Sigmoid colon (tissue), 7 donors: ENCODE results near the gene OGFOD1. TPM values are rescaled to one million over a fixed set of nuclear protein-coding genes. Genes with fewer than 3 reads are reported as not detected.
"Not testable (repeated sequence)": the region's sequence is repeated elsewhere in the genome, so short reads cannot be mapped to it uniquely, and the experiment has no call there.

ENCODE experiments used
- DNase-seq: peaks from one replicate; pipeline ENCODE4 v3.0.0-alpha.2; 2019
- H3K27ac ChIP-seq, 4 donors: fragments of 200-600 bp; sonication (generic); one replicate each; pipeline ENCODE4 v1.5.1; 2016 to 2019; ENCODE audit warnings: mild to moderate bottlenecking in 1 of 4
- H3K27me3 ChIP-seq, 3 donors: fragments of 200-600 bp; sonication (generic); one replicate each; pipeline ENCODE4 v1.5.1; 2019; ENCODE audit warnings: mild to moderate bottlenecking in 1 of 3
- H3K36me3 ChIP-seq, 4 donors: fragments of 200-600 bp; sonication (generic); one replicate each; pipeline ENCODE4 v1.5.1; 2016 to 2019
- H3K4me1 ChIP-seq, 4 donors: fragments of 200-600 bp; sonication (generic); one replicate each; pipeline ENCODE4 v1.5.1; 2017 to 2019
- H3K4me3 ChIP-seq, 4 donors: fragments of 200-600 bp; sonication (generic); one replicate each; pipeline ENCODE4 v1.5.1; 2017 to 2019; ENCODE audit warnings: mild to moderate bottlenecking in 2 of 4, moderate library complexity in 1 of 4
- H3K9me3 ChIP-seq, 4 donors: fragments of 200-600 bp in 3 of 4; sonication (generic) in 3 of 4; one replicate each; pipeline versions ENCODE4 v1.5.1 to v1.6.1; 2013 to 2019
- EP300 ChIP-seq, 4 donors: sonication (generic); formaldehyde crosslinking; IDR thresholded peaks; one replicate each; pipeline ENCODE4 v1.6.1; 2017; ENCODE audit warnings: antibody characterized with exemption in 4 of 4
- POLR2A ChIP-seq, 2 donors: fragments of 450-650 bp; IDR thresholded peaks; one replicate each; pipeline ENCODE4 v1.6.1; 2016; ENCODE audit warnings: antibody characterized with exemption in 2 of 2, mild to moderate bottlenecking in 2 of 2, moderate library complexity in 2 of 2
- POLR2AphosphoS5 ChIP-seq, 4 donors: sonication (generic); formaldehyde crosslinking; IDR thresholded peaks; one replicate each; pipeline ENCODE4 v1.6.1; 2017; ENCODE audit warnings: antibody characterized with exemption in 4 of 4
- WGBS, 2 donors: extraction: QIAGEN DNeasy Blood & Tissue Kit; methylation state at CpG; one replicate each; pipeline ENCODE4 v1.1.7; 2013; 5-methylcytosine and 5-hydroxymethylcytosine counted together
- intact Hi-C: fragments of 100-400 bp; cut with DNase I; formaldehyde crosslinking; loops from one replicate; pipeline ENCODE4 v1.15.1; 2023
- polyA plus RNA-seq, 3 donors: library from polyadenylated mRNA; stranded (reverse); fragments of 200-250 nt; gene quantifications; one replicate each; pipeline ENCODE4 v1.2.3, GENCODE V29; 2013
- total RNA-seq, 4 donors: library from RNA; depleted of rRNA; stranded (reverse); fragments of >200 nt; gene quantifications; one replicate each; pipeline ENCODE4 v1.1.0, GENCODE V29; 2016
- TF ChIP-seq, protein P1 (sequence below), 4 experiments: fragments of 450-650 bp in 3 of 4; fragments of 200-600 bp in 1 of 4; IDR thresholded peaks; one replicate each; pipeline ENCODE4 v1.5.1; 2016 to 2019; ENCODE audit warnings: antibody characterized with exemption in 4 of 4, mild to moderate bottlenecking in 3 of 4, moderate library complexity in 2 of 4
- donor health status: healthy with polysubstance abuse.
- donor health status: Bipolar disorder and iron deficiency.
- donor health status: healthy.

OGFOD1 gene
- total and polyA plus RNA-seq, 7 donors, result 6.6 to 34.1 (median 15.8) TPM

- H3K27ac ChIP-seq, result no peak overlapping the region
- intact Hi-C loops, result no loop called here
- no peaks in the 10 kb centered on the region for H3K4me1 ChIP-seq
- TF ChIP-seq POLR2AphosphoS5 (IDR thresholded peaks at IDR 0.05), result no peak
- no peak for DNase-seq
- H3K27me3 ChIP-seq, result no peaks in the 10 kb centered on the region
- no peak overlapping the region for H3K4me3 ChIP-seq
- H3K9me3 ChIP-seq, result no peaks in the 10 kb centered on the region
- H3K36me3 ChIP-seq, result peaks cover 5 to 81% (median 8%) of the 10 kb centered on the region in 4 donors
Observed at GRCh38 chr16:56483394-56483793, 32.0 kb downstream of the OGFOD1 start.

- Histone ChIP-seq H3K4me3 (no peak overlapping the region), H3K27ac (no peak overlapping the region), H3K27me3 (no peaks in the 10 kb centered on the region), H3K4me1 (no peaks in the 10 kb centered on the region), H3K9me3 (no peaks in the 10 kb centered on the region), H3K36me3 (peaks cover 0 to 52% (median 4%) of the 10 kb centered on the region in 4 donors)
- 82 to 89% methylated on average over 5 of the region's 5 CpGs for WGBS, 2 donors
- intact Hi-C loops, result no loop called here
- DNase-seq, result no peak
- TF ChIP-seq POLR2AphosphoS5 (IDR thresholded peaks at IDR 0.05) (no peak), POLR2A (IDR thresholded peaks at IDR 0.05) (no peak), EP300 (IDR thresholded peaks at IDR 0.05) (no peak)
- TF ChIP-seq, protein P1, sequence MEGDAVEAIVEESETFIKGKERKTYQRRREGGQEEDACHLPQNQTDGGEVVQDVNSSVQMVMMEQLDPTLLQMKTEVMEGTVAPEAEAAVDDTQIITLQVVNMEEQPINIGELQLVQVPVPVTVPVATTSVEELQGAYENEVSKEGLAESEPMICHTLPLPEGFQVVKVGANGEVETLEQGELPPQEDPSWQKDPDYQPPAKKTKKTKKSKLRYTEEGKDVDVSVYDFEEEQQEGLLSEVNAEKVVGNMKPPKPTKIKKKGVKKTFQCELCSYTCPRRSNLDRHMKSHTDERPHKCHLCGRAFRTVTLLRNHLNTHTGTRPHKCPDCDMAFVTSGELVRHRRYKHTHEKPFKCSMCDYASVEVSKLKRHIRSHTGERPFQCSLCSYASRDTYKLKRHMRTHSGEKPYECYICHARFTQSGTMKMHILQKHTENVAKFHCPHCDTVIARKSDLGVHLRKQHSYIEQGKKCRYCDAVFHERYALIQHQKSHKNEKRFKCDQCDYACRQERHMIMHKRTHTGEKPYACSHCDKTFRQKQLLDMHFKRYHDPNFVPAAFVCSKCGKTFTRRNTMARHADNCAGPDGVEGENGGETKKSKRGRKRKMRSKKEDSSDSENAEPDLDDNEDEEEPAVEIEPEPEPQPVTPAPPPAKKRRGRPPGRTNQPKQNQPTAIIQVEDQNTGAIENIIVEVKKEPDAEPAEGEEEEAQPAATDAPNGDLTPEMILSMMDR (IDR thresholded peaks at IDR 0.05), result no peak
Observed at GRCh38 chr16:56488035-56488434, 36.7 kb downstream of the OGFOD1 start.

- H3K4me3 ChIP-seq, DNase-seq, H3K27me3 ChIP-seq, intact Hi-C loops, H3K9me3 ChIP-seq, H3K27ac ChIP-seq, H3K4me1 ChIP-seq: not testable (repeated sequence)
- 93 to 96% methylated on average over 1 of the region's 1 CpG for WGBS, 2 donors
- H3K36me3 ChIP-seq, result peaks cover 0 to 48% (median 3%) of the 10 kb centered on the region in 4 donors
Observed at GRCh38 chr16:56488868-56489267, 37.5 kb downstream of the OGFOD1 start.

GRCh38 chr16:56491657-56492261 lies 40.4 kb downstream of the OGFOD1 start:
- no peak overlapping the region for H3K4me3 ChIP-seq
- H3K9me3 ChIP-seq, result no peaks in the 10 kb centered on the region
- no peak for DNase-seq
- H3K4me1 ChIP-seq, result no peaks in the 10 kb centered on the region
- intact Hi-C loops, result no loop called here
- 85 to 95% methylated on average over 4 of the region's 4 CpGs for WGBS, 2 donors
- TF ChIP-seq, protein P1 (IDR thresholded peaks at IDR 0.05), result no peak
- no peak for TF ChIP-seq POLR2AphosphoS5 (IDR thresholded peaks at IDR 0.05)
- TF ChIP-seq EP300 (IDR thresholded peaks at IDR 0.05), result no peak
- TF ChIP-seq POLR2A (IDR thresholded peaks at IDR 0.05), result no peak
- no peak overlapping the region for H3K27ac ChIP-seq
- H3K36me3 ChIP-seq, result peaks cover 6 to 42% (median 12%) of the 10 kb centered on the region in 4 donors
- no peaks in the 10 kb centered on the region for H3K27me3 ChIP-seq

GRCh38 chr16:56493126-56493525 lies 41.8 kb downstream of the OGFOD1 start:
- intact Hi-C loops, result no loop called here
- H3K27me3 ChIP-seq, result no peaks in the 10 kb centered on the region
- H3K4me1 ChIP-seq, result no peaks in the 10 kb centered on the region
- H3K9me3 ChIP-seq, result no peaks in the 10 kb centered on the region
- no peak overlapping the region for H3K4me3 ChIP-seq
- 88 to 95% methylated on average over 2 of the region's 2 CpGs for WGBS, 2 donors
- DNase-seq, result no peak
- H3K27ac ChIP-seq, result no peak overlapping the region
- H3K36me3 ChIP-seq, result peaks cover 10 to 56% (median 21%) of the 10 kb centered on the region in 4 donors
- TF ChIP-seq POLR2AphosphoS5 (IDR thresholded peaks at IDR 0.05) (no peak), POLR2A (IDR thresholded peaks at IDR 0.05) (no peak), EP300 (IDR thresholded peaks at IDR 0.05) (no peak)
- TF ChIP-seq, protein P1 (IDR thresholded peaks at IDR 0.05), result no peak

GRCh38 chr16:56493815-56494214 lies 42.5 kb downstream of the OGFOD1 start:
- Histone ChIP-seq H3K36me3 (peaks cover 10 to 63% (median 26%) of the 10 kb centered on the region in 4 donors), H3K27me3 (no peaks in the 10 kb centered on the region), H3K9me3 (no peaks in the 10 kb centered on the region), H3K27ac (no peak overlapping the region), H3K4me3 (no peak overlapping the region), H3K4me1 (no peaks in the 10 kb centered on the region)
- DNase-seq, result no peak
- intact Hi-C loops, result no loop called here
- TF ChIP-seq, protein P1 (IDR thresholded peaks at IDR 0.05), result no peak
- TF ChIP-seq POLR2A (IDR thresholded peaks at IDR 0.05) (no peak), EP300 (IDR thresholded peaks at IDR 0.05) (no peak), POLR2AphosphoS5 (IDR thresholded peaks at IDR 0.05) (no peak)
- 92 to 93% methylated on average over 1 of the region's 1 CpG for WGBS, 2 donors
